K562 (cell line): ENCODE results near the gene OPA3. TPM values are rescaled to one million over a fixed set of nuclear protein-coding genes. Genes with fewer than 3 reads are reported as not detected.
A peak's percentile ranks its signal among the peaks of the same experiment; 100 is the strongest.

Experiments
- CBX5 ChIP-seq: IDR thresholded peaks from 2 replicates; pipeline ENCODE4 v1.6.1; 2014; ENCODE audit warnings: low read depth, borderline replicate concordance
- DPF2 ChIP-seq: fragments of 450-650 bp; IDR thresholded peaks from 2 replicates; pipeline ENCODE4 v1.6.1; 2016
- E2F3 ChIP-seq: fragments of 250-450 bp; sonication (Bioruptor Pico); IDR thresholded peaks from 2 replicates; pipeline ENCODE4 v1.4.0; 2020; ENCODE audit warnings: mild to moderate bottlenecking
- EHMT2 ChIP-seq: fragments of 450-650 bp; IDR thresholded peaks from 2 replicates; pipeline ENCODE4 v1.6.1; 2018; ENCODE audit warnings: antibody characterized with exemption
- FOXP4 ChIP-seq: sonication (generic); formaldehyde crosslinking; IDR thresholded peaks from 2 replicates; pipeline ENCODE4 v1.8.0; 2022; ENCODE audit warnings: mild to moderate bottlenecking, missing genetic modification reagents, borderline replicate concordance
- GABPB1 ChIP-seq: sonication (generic); formaldehyde crosslinking; IDR thresholded peaks from 2 replicates; pipeline ENCODE4 v1.8.0; 2022; ENCODE audit warnings: mild to moderate bottlenecking, missing genetic modification reagents
- HDAC1 ChIP-seq, 2 experiments: fragments of 450-650 bp; IDR thresholded peaks; 2 replicates each; pipeline ENCODE4 v1.6.1; 2016 to 2017; ENCODE audit warnings: inconsistent platforms in 1 of 2, mild to moderate bottlenecking in 1 of 2, moderate library complexity in 1 of 2
- KAT7 ChIP-seq: sonication (generic); formaldehyde crosslinking; IDR thresholded peaks from 2 replicates; pipeline ENCODE4 v1.8.0; 2022; ENCODE audit warnings: missing genetic modification reagents, mild to moderate bottlenecking, borderline replicate concordance
- MAX ChIP-seq: sonication (generic); formaldehyde crosslinking; IDR thresholded peaks from 2 replicates; pipeline ENCODE4 v1.9.0; 2022; ENCODE audit warnings: mild to moderate bottlenecking, missing genetic modification reagents
- PHB2 ChIP-seq: fragments of 450-650 bp; IDR thresholded peaks from 2 replicates; pipeline ENCODE4 v1.6.1; 2017; ENCODE audit warnings: low read depth
- PHF20 ChIP-seq: fragments of 450-650 bp; IDR thresholded peaks from 2 replicates; pipeline ENCODE4 v1.6.1; 2018; ENCODE audit not compliant: partially characterized antibody
- RCOR1 ChIP-seq, 2 experiments: IDR thresholded peaks; 2 replicates each; pipeline ENCODE4 v1.6.1; 2012; ENCODE audit warnings: low read depth in 2 of 2, low read length in 2 of 2, borderline replicate concordance in 1 of 2, improper control_type of control experiment in 1 of 2
- RHOXF2B ChIP-seq: fragments of 250-450 bp; sonication (Bioruptor Pico); conservative IDR thresholded peaks from 2 replicates; pipeline ENCODE4 v1.5.1; 2021
- SP1 ChIP-seq: sonication (generic); formaldehyde crosslinking; IDR thresholded peaks from 2 replicates; pipeline ENCODE4 v1.8.1; 2022; ENCODE audit warnings: mild to moderate bottlenecking, missing genetic modification reagents
- USF1 ChIP-seq: sonication (generic); formaldehyde crosslinking; IDR thresholded peaks from 2 replicates; pipeline ENCODE4 v1.9.0; 2022; ENCODE audit warnings: mild to moderate bottlenecking, missing genetic modification reagents
- ZBTB1 ChIP-seq: sonication (generic); formaldehyde crosslinking; IDR thresholded peaks from 2 replicates; pipeline ENCODE4 v1.8.1; 2023; ENCODE audit warnings: missing genetic modification reagents, low read depth, mild to moderate bottlenecking, borderline replicate concordance
- ZBTB11 ChIP-seq, 3 experiments: fragments of 200-800 bp in 1 of 3; fragments of 250-450 bp in 1 of 3; fragments of 450-650 bp in 1 of 3; sonication (Bioruptor Pico) in 1 of 3; sonication (Bioruptor generic) in 1 of 3; formaldehyde crosslinking in 1 of 3; IDR thresholded peaks; 2 replicates each; pipeline versions ENCODE4 v1.6.1 to v1.8.0; 2016 to 2022; ENCODE audit warnings: mild to moderate bottlenecking in 2 of 3, missing genetic modification characterization in 2 of 3, missing compliant biosample characterization in 1 of 3, moderate library complexity in 1 of 3
- ZNF263 ChIP-seq: sonication (generic); formaldehyde crosslinking; IDR thresholded peaks from 2 replicates; pipeline ENCODE4 v1.8.0; 2022; ENCODE audit warnings: mild to moderate bottlenecking, missing genetic modification reagents, borderline replicate concordance
- ZNF431 ChIP-seq: sonication (generic); formaldehyde crosslinking; IDR thresholded peaks from 2 replicates; pipeline ENCODE4 v1.8.0; 2022; ENCODE audit warnings: mild to moderate bottlenecking, missing genetic modification reagents
- ZZZ3 ChIP-seq: fragments of 450-650 bp; IDR thresholded peaks from 2 replicates; pipeline ENCODE4 v1.6.1; 2016; ENCODE audit warnings: antibody characterized with exemption, mild to moderate bottlenecking, moderate library complexity
- polyA plus RNA-seq, 8 experiments: library from polyadenylated mRNA; depleted of rRNA in 4 of 8; stranded (reverse) in 5 of 8; unstranded in 3 of 8; fragments of >200 nt; fragmentation: Nextera tagmentation in 2 of 8; fragmentation: Illumina TruSeq in 1 of 8; extraction: Ambion mirVana in 2 of 8; extraction: Trizol in 1 of 8; gene quantifications; 2 replicates each; pipeline versions ENCODE4 v1.2.1 to v1.2.3, GENCODE V29; 2011 to 2014; ENCODE audit warnings: inconsistent platforms in 1 of 8, missing spikeins in 1 of 8
- total RNA-seq, 7 experiments: library from RNA; depleted of rRNA in 6 of 7; stranded (reverse); fragments of >200 nt in 6 of 7; fragmentation: Illumina TruSeq in 2 of 7; extraction: Trizol in 2 of 7; gene quantifications; 2 replicates each; pipeline versions ENCODE4 v1.2.1 to v1.2.3, GENCODE V29; 2011 to 2021; ENCODE audit warnings: low replicate concordance in 1 of 7

Gene OPA3
- total and polyA plus RNA-seq, 9 of the 15 experiments (the other 6 are each of a cell fraction or from before 2014, with no cell fraction given): 1.4 to 18.8 (median 9.0) TPM

GRCh38 chr19:45496349-45496953 lies 88.2 kb downstream of the OPA3 start (continued):
- no peak for TF ChIP-seq ZBTB11 (CRISPR knock-in tag; IDR thresholded peaks at IDR 0.05)
- peak; percentile 41; the same call in 1 of the 2 replicates for TF ChIP-seq KAT7 (CRISPR knock-in tag)
- no peak for TF ChIP-seq DPF2
- TF ChIP-seq ZNF431 (CRISPR knock-in tag): peak; percentile 63; the same call in 1 of the 2 replicates
- no peak for TF ChIP-seq PHB2
- peak in 1 of 2 experiments; percentile 84; a peak in 2 of 4 replicates for TF ChIP-seq HDAC1 (IDR thresholded peaks at IDR 0.05)
- peak; percentile 45; the same call in 1 of the 2 replicates for TF ChIP-seq GABPB1 (CRISPR knock-in tag)
- no peak for TF ChIP-seq ZZZ3
- TF ChIP-seq PHF20: peak; percentile 26
- TF ChIP-seq MAX (CRISPR knock-in tag): peak; percentile 73
- TF ChIP-seq FOXP4 (CRISPR knock-in tag): peak; percentile 88; the same call in 1 of the 2 replicates
- TF ChIP-seq EHMT2: peak; percentile 97
- peak in 1 of 2 experiments; percentile 62; a peak in 1 of 4 replicates for TF ChIP-seq RCOR1 (IDR thresholded peaks at IDR 0.05; ENCODE audit: borderline replicate concordance in 1 of 2, low read depth in 2 of 2, low read length in 2 of 2)
- peak; percentile 76 for TF ChIP-seq ZBTB1
- peak; percentile 58; the same call in 1 of the 2 replicates for TF ChIP-seq SP1 (CRISPR knock-in tag)
- peak; percentile 81 for TF ChIP-seq ZNF263
- TF ChIP-seq E2F3: peak; percentile 51; the same call in 1 of the 2 replicates
- TF ChIP-seq USF1 (CRISPR knock-in tag): 0 out of 2 replicates have a peak, but pooled peaks have one; percentile 26
- TF ChIP-seq CBX5: 0 out of 2 replicates have a peak, but pooled peaks have one; percentile 9
- TF ChIP-seq RHOXF2B (CRISPR knock-in tag): no peak
